ENCODE data around the gene POLG2.
"Not testable (repeated sequence)": the region's sequence is repeated elsewhere in the genome, so short reads cannot be mapped to it uniquely, and the experiment has no call there.

POLG2 gene

GRCh38 chr17:64437944-64438525 lies 58.8 kb downstream of the POLG2 start:
- no peak for DNase-seq

DNA sequence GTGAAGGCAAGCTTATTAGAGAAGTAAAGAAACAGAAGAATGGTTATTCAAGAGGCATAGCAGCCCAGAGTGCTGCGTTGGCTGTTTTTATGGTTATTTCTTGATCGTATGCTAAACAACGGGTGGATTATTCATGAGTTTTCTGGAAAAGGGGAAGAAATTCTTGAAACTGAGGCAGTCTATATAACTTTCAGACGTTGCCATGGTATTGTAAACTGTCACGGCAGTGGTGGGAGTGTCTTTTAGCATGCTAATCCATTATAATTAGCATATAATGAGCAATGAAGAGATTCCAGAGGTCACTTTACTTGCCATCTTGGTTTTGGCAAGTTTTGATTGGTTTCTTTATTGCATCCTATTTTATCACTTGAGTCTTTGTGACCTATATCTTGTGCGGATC lies 65.3 kb downstream of the POLG2 start:
- DNase-seq, result no peak

DNA sequence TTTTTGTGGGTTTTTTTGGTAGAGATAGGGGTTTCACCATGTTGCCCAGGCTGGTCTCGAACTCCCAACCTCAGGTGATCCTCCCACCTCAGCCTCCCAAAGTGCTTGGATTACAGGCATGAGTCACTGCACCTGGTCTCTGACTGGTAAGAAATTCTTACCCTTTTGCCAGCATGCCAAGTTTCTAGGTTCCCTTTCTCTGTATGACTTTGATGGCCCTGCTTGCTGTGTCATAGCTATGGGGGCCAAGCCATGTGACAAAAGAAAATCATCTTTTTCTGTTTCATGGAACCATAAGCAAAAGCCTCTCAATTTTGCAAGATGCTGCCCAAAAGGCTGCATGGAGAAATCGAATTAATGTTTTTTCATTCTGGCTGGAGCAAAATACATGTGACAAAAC lies 66.8 kb downstream of the POLG2 start:
- DNase-seq, result not testable (repeated sequence)

DNA sequence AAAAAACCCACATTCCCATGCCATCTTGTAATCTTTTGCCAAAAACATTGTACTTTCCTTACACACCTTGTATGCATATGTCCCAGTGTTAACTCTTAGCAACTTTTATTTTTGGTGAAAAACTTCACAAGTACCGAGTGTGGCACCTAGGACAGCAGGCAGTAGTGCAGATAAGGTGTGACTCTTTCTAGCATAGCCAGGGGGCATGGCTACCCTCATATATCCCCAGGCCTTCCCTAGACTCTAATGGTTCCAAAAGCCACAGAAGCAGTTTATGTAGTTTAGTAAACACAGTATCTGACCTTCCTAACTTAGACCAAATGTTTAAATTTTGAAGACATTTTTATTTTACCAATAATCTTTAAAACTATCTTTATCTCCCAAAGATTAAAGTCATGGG lies 68.4 kb downstream of the POLG2 start:
- DNase-seq, result no peak

Measured in central memory CD4-positive, alpha-beta T cell (primary cell).